K562 (cell line): Measurements from ENCODE around the gene CSTPP1. TPM values are rescaled to one million over a fixed set of nuclear protein-coding genes. Genes with fewer than 3 reads are reported as not detected.

Source experiments
- ATAC-seq: fragments of 200-7000 bp; cut with Tn5 transposase; 3 replicates; pipeline ENCODE4 v1.9.1; 2020; ENCODE audit warnings: moderate library complexity
- BruUV-seq: library from RNA; stranded (reverse); fragments of 400-500 nt; replicated peaks from 2 replicates; lab custom pipeline; 2021; lab: Mats Ljungman, UMichigan
- CTCF ChIA-PET: fragments of 300-600 bp; formaldehyde crosslinking; extraction: SDS; loops from one replicate; lab custom pipeline; 2021; ENCODE audit warnings: low intra/inter-chr PET ratio; lab: Yijun Ruan, JAX
- POLR2A ChIA-PET: fragments of 300-600, 350-650 bp; sonication (Branson Sonifier 250); formaldehyde crosslinking; extraction: SDS; loops from one replicate; lab custom pipeline; 2021; ENCODE audit warnings: antibody characterized with exemption, inconsistent platforms; lab: Yijun Ruan, JAX
- DNase-seq, 4 experiments: peaks; one replicate each; pipeline versions ENCODE4 v3.0.0 to v3.0.0-alpha.2; 2011 to 2018; ENCODE audit warnings: low spot score in 3 of 4, mixed read lengths in 3 of 4; ENCODE audit errors: extremely low read depth in 1 of 4
- FAIRE-seq: peaks from 2 replicates; lab custom pipeline; 2011; peaks lifted over from hg19 to GRCh38; lab: Jason Lieb, UNC
- H2AFZ ChIP-seq: 2 replicates; pipeline ENCODE4 v1.6.0; 2011; ENCODE audit warnings: low read depth, low read length, control low read depth, inconsistent platforms
- H3K27ac ChIP-seq: fragments of 200-600 bp; 3 replicates; pipeline ENCODE4 v1.8.0; 2011; ENCODE audit warnings: low read depth, mild to moderate bottlenecking, control low read depth, inconsistent platforms, low read length, moderate library complexity, mixed read lengths; ENCODE audit errors: extremely low read depth
- H3K27me3 ChIP-seq, 2 experiments: fragments of 300-600 bp in 1 of 2; 2 replicates in 1 of 2; 3 replicates in 1 of 2; pipeline versions ENCODE4 v1.6.0 to v1.8.0; 2011; ENCODE audit warnings: inconsistent platforms in 2 of 2, low read length in 2 of 2, mild to moderate bottlenecking in 1 of 2, mixed read lengths in 1 of 2, moderate library complexity in 1 of 2; ENCODE audit not compliant: control insufficient read depth in 2 of 2, insufficient read depth in 2 of 2
- H3K36me3 ChIP-seq: fragments of 300-600 bp; 3 replicates; pipeline ENCODE4 v1.8.0; 2011; ENCODE audit warnings: mild to moderate bottlenecking, low read length, inconsistent platforms; ENCODE audit not compliant: control insufficient read depth, insufficient read depth
- H3K4me1 ChIP-seq, 2 experiments: fragments of 200-600 bp in 1 of 2; replicated peaks in 1 of 2; 2 replicates in 1 of 2; 3 replicates in 1 of 2; pipeline versions ENCODE4 v1.5.1 to v1.8.0; 2011; ENCODE audit warnings: inconsistent platforms in 2 of 2, low read length in 2 of 2, mild to moderate bottlenecking in 1 of 2, mixed read lengths in 1 of 2, moderate library complexity in 1 of 2; ENCODE audit not compliant: control insufficient read depth in 2 of 2, insufficient read depth in 2 of 2
- H3K4me2 ChIP-seq: 2 replicates; pipeline ENCODE4 v1.6.1; 2011; ENCODE audit warnings: low read length, control low read depth, inconsistent platforms, mixed read lengths; ENCODE audit not compliant: insufficient read depth
- H3K4me3 ChIP-seq: fragments of 200-600 bp; sonication (generic), shearing (Covaris generic); 2 replicates; pipeline ENCODE4 v1.5.1; 2016; ENCODE audit warnings: control low read depth, inconsistent platforms
- H3K79me2 ChIP-seq: fragments of 200-600 bp; 3 replicates; pipeline ENCODE4 v1.8.0; 2011; ENCODE audit warnings: low read length, inconsistent platforms; ENCODE audit not compliant: control insufficient read depth, insufficient read depth
- H3K9ac ChIP-seq, 2 experiments: 2 replicates each; pipeline versions ENCODE4 v1.6.0 to v1.6.1; 2011; ENCODE audit warnings: low read depth in 2 of 2, low read length in 2 of 2, control low read depth in 1 of 2, inconsistent platforms in 1 of 2, mild to moderate bottlenecking in 1 of 2, mixed read lengths in 1 of 2; ENCODE audit not compliant: insufficient read depth in 1 of 2
- H3K9me1 ChIP-seq: one replicate; pipeline ENCODE4 v1.6.0; 2011; ENCODE audit warnings: inconsistent platforms, mild to moderate bottlenecking, low read length, moderate library complexity; ENCODE audit not compliant: control insufficient read depth, insufficient read depth
- H3K9me3 ChIP-seq: replicated peaks from 2 replicates; pipeline ENCODE4 v1.5.1; 2011; ENCODE audit warnings: low read depth, low read length, inconsistent platforms; ENCODE audit not compliant: control insufficient read depth, insufficient read depth
- H4K20me1 ChIP-seq: replicated peaks from 2 replicates; pipeline ENCODE4 v1.6.1; 2011; ENCODE audit warnings: low read length, inconsistent platforms, mixed read lengths; ENCODE audit not compliant: control insufficient read depth, insufficient read depth
- HINFP ChIP-seq: fragments of 450-650 bp; conservative IDR thresholded peaks from 2 replicates; pipeline ENCODE4 v1.6.1; 2016; ENCODE audit warnings: missing genetic modification characterization, low read depth, mild to moderate bottlenecking, control low read depth, missing compliant biosample characterization
- KLF13 ChIP-seq: fragments of 450-650 bp; IDR thresholded peaks from 2 replicates; pipeline ENCODE4 v1.6.1; 2016; ENCODE audit warnings: missing genetic modification characterization, low read depth, mild to moderate bottlenecking, missing compliant biosample characterization, moderate library complexity, borderline replicate concordance
- RBFOX2 ChIP-seq: fragments of 200-400 bp; formaldehyde crosslinking; IDR thresholded peaks from 2 replicates; pipeline ENCODE4 v1.6.1; 2017; ENCODE audit warnings: low read depth, mild to moderate bottlenecking, low read length, moderate library complexity
- TRIM25 ChIP-seq: fragments of 450-650 bp; IDR thresholded peaks from 2 replicates; pipeline ENCODE4 v1.7.0; 2016; ENCODE audit warnings: borderline replicate concordance
- ZNF696 ChIP-seq: fragments of 250-450 bp; sonication (Bioruptor Pico); conservative IDR thresholded peaks from 2 replicates; pipeline ENCODE4 v1.4.0; 2020; ENCODE audit warnings: mild to moderate bottlenecking, moderate library complexity
- WGBS: fragments of 100-300 bp; shearing (Covaris generic); methylation state at CpG from one replicate; pipeline ENCODE4 v1.1.6; 2016; ENCODE audit warnings: low coverage, mixed read lengths; ENCODE audit not compliant: insufficient coverage; ENCODE audit errors: missing lambda C conversion rate; 5-methylcytosine and 5-hydroxymethylcytosine counted together
- in situ Hi-C: fragments of 300-500 bp; cut with MboI; formaldehyde crosslinking; loops from 4 replicates; pipeline ENCODE4 v1.15.0; 2018; ENCODE audit warnings: inconsistent platforms, mixed read lengths
- intact Hi-C: fragments of 100-400 bp; cut with micrococcal nuclease; formaldehyde crosslinking; loops from 2 replicates; pipeline ENCODE4 v1.14.2; 2022
- polyA plus RNA-seq, 8 experiments: library from polyadenylated mRNA; depleted of rRNA in 4 of 8; stranded (reverse) in 5 of 8; unstranded in 3 of 8; fragments of >200 nt; fragmentation: Nextera tagmentation in 2 of 8; fragmentation: Illumina TruSeq in 1 of 8; extraction: Ambion mirVana in 2 of 8; extraction: Trizol in 1 of 8; gene quantifications; 2 replicates each; pipeline versions ENCODE4 v1.2.1 to v1.2.3, GENCODE V29; 2011 to 2014; ENCODE audit warnings: inconsistent platforms in 1 of 8, missing spikeins in 1 of 8
- total RNA-seq, 7 experiments: library from RNA; depleted of rRNA in 6 of 7; stranded (reverse); fragments of >200 nt in 6 of 7; fragmentation: Illumina TruSeq in 2 of 7; extraction: Trizol in 2 of 7; gene quantifications; 2 replicates each; pipeline versions ENCODE4 v1.2.1 to v1.2.3, GENCODE V29; 2011 to 2021; ENCODE audit warnings: low replicate concordance in 1 of 7
- TF ChIP-seq, protein P1 (sequence below): sonication (generic); formaldehyde crosslinking; IDR thresholded peaks from 2 replicates; pipeline ENCODE4 v1.8.0; 2022; ENCODE audit warnings: mild to moderate bottlenecking, missing genetic modification reagents

The CSTPP1 gene
- total and polyA plus RNA-seq, 9 of the 15 experiments (the other 6 are each of a cell fraction or from before 2014, with no cell fraction given), result 6.5 to 17.8 (median 9.2) TPM

- Histone ChIP-seq H3K9me1 (peaks cover 3% of the 10 kb centered on the region), H3K36me3 (peaks cover 87% of the 10 kb centered on the region), H3K4me1 (peaks cover 8% of the 10 kb centered on the region in 2 experiments; a peak in 4 of 5 replicates), H3K4me2 (no peak overlapping the region), H3K4me3 (no peak overlapping the region), H2AFZ (no peak overlapping the region), H3K27me3 (no peaks in the 10 kb centered on the region), H3K79me2 (peaks cover 57% of the 10 kb centered on the region), H3K27ac (no peak overlapping the region), H3K9ac (no peak overlapping the region), H3K9me3 (no peaks in the 10 kb centered on the region), H4K20me1 (peaks cover 6% of the 10 kb centered on the region)
- 86% methylated on average over 8 of the region's 8 CpGs for WGBS
- DNase-seq (no peak), ATAC-seq (no peak), FAIRE-seq (no peak)
- ChIA-PET CTCF (no interaction called here), POLR2A (interaction anchor here (0.6 to 3.3 kb wide), 7 partner anchors 9 to 49 kb away, joined by 3 to 29 read pairs (median 4); no protein-coding TSS in a partner anchor)
- TF ChIP-seq KLF13 (tag) (no peak), RBFOX2 (no peak; the same call in none of the 2 replicates), ZNF696 (CRISPR knock-in tag) (no peak), TRIM25 (no peak), HINFP (tag) (no peak)
- TF ChIP-seq, protein P1, sequence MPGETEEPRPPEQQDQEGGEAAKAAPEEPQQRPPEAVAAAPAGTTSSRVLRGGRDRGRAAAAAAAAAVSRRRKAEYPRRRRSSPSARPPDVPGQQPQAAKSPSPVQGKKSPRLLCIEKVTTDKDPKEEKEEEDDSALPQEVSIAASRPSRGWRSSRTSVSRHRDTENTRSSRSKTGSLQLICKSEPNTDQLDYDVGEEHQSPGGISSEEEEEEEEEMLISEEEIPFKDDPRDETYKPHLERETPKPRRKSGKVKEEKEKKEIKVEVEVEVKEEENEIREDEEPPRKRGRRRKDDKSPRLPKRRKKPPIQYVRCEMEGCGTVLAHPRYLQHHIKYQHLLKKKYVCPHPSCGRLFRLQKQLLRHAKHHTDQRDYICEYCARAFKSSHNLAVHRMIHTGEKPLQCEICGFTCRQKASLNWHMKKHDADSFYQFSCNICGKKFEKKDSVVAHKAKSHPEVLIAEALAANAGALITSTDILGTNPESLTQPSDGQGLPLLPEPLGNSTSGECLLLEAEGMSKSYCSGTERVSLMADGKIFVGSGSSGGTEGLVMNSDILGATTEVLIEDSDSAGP (CRISPR knock-in tag), result no peak
- in situ Hi-C loops, result loop anchor here (10.0 kb wide), 1 partner anchor 173 kb away; no protein-coding TSS in a partner anchor
- intact Hi-C loops, result no loop called here
- BruUV-seq, result no TSS peak
Measured at GRCh38 chr11:47171856-47172255, 235.3 kb downstream of the CSTPP1 start.
